Stimulated activated naive CD8-positive, alpha-beta T cell treated with anti-CD3 and anti-CD28 coated beads, Interleukin-15, amount 100 ng/mL, for 72 hours (primary cell): ENCODE measurements around the gene CCDC88B.
A peak's percentile ranks its signal among the peaks of the same experiment; 100 is the strongest.
"Not testable (repeated sequence)": the region's sequence is repeated elsewhere in the genome, so short reads cannot be mapped to it uniquely, and the experiment has no call there.

Source experiments
- ATAC-seq: fragments of 150-1000 bp; cut with Tn5 transposase; 2 replicates; pipeline ENCODE4 v1.10.0; 2021; ENCODE audit warnings: mild to moderate bottlenecking, moderate library complexity
- DNase-seq, 2 donors: peaks; one replicate each; pipeline ENCODE4 v3.0.0; 2021 to 2022
- H3K27ac Mint-ChIP-seq, 2 donors: one replicate each; pipeline ENCODE4 v1.8.0; 2022; ENCODE audit warnings: mild to moderate bottlenecking in 2 of 2, mixed read lengths in 2 of 2, moderate library complexity in 2 of 2
- H3K27me3 Mint-ChIP-seq: one replicate; pipeline ENCODE4 v1.8.0; 2022; ENCODE audit warnings: mixed read lengths
- H3K4me1 Mint-ChIP-seq: one replicate; pipeline ENCODE4 v1.8.0; 2022; ENCODE audit warnings: mild to moderate bottlenecking, mixed read lengths
- H3K4me3 Mint-ChIP-seq, 2 donors: one replicate each; pipeline ENCODE4 v1.8.0; 2022; ENCODE audit warnings: mild to moderate bottlenecking in 2 of 2, mixed read lengths in 2 of 2, moderate library complexity in 1 of 2
- H3K9me3 Mint-ChIP-seq, 2 donors: one replicate each; pipeline ENCODE4 v1.8.0; 2022; ENCODE audit warnings: mixed read lengths in 2 of 2

Gene CCDC88B

DNA sequence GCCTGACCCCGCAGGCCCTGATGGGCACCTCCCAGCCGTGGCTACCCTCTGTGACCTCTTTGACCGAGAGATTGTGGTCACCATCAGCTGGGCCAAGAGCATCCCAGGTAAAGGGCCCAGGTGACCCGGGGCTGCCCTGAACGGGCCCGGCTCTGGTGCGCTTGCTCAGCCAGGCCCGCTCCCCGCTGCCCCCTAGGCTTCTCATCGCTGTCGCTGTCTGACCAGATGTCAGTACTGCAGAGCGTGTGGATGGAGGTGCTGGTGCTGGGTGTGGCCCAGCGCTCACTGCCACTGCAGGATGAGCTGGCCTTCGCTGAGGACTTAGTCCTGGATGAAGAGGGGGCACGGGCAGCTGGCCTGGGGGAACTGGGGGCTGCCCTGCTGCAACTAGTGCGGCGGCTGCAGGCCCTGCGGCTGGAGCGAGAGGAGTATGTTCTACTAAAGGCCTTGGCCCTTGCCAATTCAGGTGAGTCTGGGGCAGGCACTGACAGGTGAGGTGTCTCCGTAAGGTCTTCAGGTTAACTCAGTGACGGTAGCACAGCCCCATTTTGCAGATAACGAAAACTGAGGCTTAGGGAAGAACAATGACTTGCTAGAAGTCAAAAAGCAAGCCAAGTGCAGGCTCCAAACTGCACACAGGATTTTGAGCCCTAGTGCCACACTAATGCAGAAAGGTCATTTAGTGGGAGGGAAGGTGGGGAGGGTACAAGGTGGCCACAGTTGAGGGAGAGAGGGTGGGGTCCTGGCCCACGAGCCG is 25.0 kb upstream of the CCDC88B start:
- Mint-ChIP-seq H3K4me1 (peaks cover 68% of the 10 kb centered on the region), H3K27ac (peak overlapping the region in 1 of 2 donors; percentile 31), H3K9me3 (no peaks in the 10 kb centered on the region), H3K4me3 (no peak overlapping the region), H3K27me3 (no peaks in the 10 kb centered on the region)
- DNase-seq (no peak), ATAC-seq (no peak)

DNA sequence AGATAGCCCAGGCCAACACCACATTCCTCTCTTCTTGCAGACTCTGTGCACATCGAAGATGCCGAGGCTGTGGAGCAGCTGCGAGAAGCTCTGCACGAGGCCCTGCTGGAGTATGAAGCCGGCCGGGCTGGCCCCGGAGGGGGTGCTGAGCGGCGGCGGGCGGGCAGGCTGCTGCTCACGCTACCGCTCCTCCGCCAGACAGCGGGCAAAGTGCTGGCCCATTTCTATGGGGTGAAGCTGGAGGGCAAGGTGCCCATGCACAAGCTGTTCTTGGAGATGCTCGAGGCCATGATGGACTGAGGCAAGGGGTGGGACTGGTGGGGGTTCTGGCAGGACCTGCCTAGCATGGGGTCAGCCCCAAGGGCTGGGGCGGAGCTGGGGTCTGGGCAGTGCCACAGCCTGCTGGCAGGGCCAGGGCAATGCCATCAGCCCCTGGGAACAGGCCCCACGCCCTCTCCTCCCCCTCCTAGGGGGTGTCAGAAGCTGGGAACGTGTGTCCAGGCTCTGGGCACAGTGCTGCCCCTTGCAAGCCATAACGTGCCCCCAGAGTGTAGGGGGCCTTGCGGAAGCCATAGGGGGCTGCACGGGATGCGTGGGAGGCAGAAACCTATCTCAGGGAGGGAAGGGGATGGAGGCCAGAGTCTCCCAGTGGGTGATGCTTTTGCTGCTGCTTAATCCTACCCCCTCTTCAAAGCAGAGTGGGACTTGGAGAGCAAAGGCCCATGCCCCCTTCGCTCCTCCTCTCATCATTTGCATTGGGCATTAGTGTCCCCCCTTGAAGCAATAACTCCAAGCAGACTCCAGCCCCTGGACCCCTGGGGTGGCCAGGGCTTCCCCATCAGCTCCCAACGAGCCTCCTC is 24.1 kb upstream of the CCDC88B start:
- not testable (repeated sequence) for H3K27me3 Mint-ChIP-seq, DNase-seq, H3K9me3 Mint-ChIP-seq, ATAC-seq
- H3K27ac Mint-ChIP-seq, result peak overlapping the region; percentile 100
- peak overlapping the region; percentile 92 to 98 for H3K4me3 Mint-ChIP-seq
- peaks cover 74% of the 10 kb centered on the region for H3K4me1 Mint-ChIP-seq

DNA sequence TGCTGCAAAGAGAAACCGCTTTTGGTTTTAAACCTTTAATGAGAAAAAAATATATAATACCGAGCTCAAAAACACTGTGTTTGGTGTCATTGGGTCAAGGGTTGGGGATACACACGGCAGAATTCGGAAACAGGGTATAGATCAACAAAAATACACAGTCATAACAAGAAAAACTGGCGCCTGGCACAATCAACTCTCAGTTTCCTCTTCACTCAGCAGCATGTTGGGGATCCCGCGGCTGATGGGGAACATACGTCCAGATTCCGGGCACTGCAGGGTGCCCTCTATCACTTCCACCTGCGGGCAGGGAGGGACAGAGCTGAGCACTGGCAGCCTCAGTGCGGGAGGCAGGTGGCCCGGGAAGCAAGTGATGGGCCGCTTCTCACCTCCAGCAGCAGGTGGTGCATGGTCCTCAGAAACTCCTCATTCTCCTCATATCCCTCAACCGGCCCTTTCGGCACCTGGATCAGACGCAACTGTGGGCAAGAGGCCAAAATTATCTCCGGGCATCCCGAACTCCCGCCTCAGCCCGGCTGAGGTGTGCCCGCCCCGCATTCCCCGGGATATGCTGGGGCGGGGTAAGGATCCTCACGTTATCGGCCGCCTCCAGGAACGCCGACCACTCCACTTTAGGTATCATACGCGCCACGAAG is 23.2 kb upstream of the CCDC88B start:
- Mint-ChIP-seq H3K9me3 (no peaks in the 10 kb centered on the region), H3K4me3 (peak overlapping the region; percentile 92 to 98), H3K27ac (peak overlapping the region; percentile 100), H3K4me1 (peaks cover 79% of the 10 kb centered on the region), H3K27me3 (no peaks in the 10 kb centered on the region)
- peak; percentile 1 for ATAC-seq
- peak in 1 of 2 donors; percentile 52 for DNase-seq

DNA sequence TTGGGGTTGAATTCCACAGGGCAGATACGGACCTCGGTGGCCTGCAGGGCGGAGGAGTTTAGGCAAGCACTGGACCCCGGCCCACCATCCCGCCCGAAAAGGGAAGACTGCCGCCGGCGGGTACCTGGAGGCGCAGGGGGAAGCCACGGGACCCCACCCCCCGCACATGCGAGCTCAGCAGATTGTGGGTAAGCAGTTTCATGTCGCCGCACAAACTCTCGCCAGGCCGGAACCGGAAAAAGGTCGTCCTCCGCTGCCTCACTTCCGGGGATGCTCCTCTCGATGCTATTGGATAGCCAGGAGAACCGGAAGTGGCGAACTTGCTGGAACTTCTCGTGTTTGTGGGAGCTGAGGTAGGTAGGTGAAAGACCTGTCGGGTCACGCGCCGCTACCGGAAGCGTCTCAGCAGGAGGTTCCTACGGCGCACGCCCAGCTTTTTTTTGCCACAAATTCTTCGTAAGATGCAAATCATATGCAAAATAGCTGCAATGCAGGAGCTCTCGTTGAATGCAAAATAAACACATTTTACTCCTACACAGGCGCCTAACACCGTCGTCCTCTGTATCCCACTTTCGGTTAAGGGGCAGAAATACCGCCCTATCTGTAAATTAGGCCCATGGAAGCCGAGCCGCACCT is 22.6 kb upstream of the CCDC88B start, which contains the start of gene TRMT112:
TSS of gene TRMT112 (minus strand) at position 235 of the 636 bp plus-strand sequence. CDS start at position 202, 33 bp downstream.
- ATAC-seq (peak; percentile 84), DNase-seq (peak; percentile 92 to 98)
- H3K27me3 Mint-ChIP-seq, result no peaks in the 10 kb centered on the region
- peak within 1 kb of the TSS; percentile 92 to 98 for H3K4me3 Mint-ChIP-seq
- H3K9me3 Mint-ChIP-seq, result no peaks in the 10 kb centered on the region
- peak within 1 kb of the TSS; percentile 100 for H3K27ac Mint-ChIP-seq
- H3K4me1 Mint-ChIP-seq, result peaks cover 79% of the 10 kb centered on the region

DNA sequence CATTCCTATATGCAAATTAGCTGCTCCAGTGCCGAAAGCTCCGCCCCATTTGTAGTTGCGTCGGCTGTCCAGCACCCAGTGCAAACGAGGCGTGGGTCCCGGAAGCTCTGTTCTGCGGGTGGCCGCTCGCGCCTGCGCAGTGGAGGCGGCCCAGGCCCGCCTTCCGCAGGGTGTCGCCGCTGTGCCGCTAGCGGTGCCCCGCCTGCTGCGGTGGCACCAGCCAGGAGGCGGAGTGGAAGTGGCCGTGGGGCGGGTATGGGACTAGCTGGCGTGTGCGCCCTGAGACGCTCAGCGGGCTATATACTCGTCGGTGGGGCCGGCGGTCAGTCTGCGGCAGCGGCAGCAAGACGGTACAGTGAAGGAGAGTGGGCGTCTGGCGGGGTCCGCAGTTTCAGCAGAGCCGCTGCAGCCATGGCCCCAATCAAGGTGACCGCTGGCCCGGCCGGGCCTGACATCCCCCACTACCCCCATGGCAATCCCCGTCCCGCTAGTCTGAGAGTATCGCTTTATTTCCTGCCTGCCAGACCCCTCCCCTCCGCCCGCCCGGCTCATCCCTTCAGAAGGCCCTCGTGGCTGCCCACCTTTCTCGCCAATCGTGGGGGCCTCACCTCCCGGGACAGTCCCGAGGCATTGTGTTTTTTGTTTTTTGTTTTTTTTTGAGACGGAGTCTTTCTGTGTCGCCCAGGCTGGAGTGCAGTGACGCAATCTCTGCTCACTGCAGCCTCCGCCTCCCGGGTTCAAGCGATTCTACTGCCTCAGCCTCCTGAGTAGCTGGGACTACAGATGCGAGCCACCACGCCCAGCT is 21.8 kb upstream of the CCDC88B start, which contains the start of gene PRDX5:
TSS of gene PRDX5 (plus strand) at position 161 of the 805 bp plus-strand sequence. CDS start at position 256, 95 bp downstream.
- peak; percentile 83 for ATAC-seq
- Mint-ChIP-seq H3K4me3 (peak within 1 kb of the TSS; percentile 92 to 98), H3K4me1 (peaks cover 75% of the 10 kb centered on the region), H3K9me3 (no peaks in the 10 kb centered on the region), H3K27ac (peak within 1 kb of the TSS; percentile 100), H3K27me3 (no peaks in the 10 kb centered on the region)
- DNase-seq, result peak; percentile 96 to 98

DNA sequence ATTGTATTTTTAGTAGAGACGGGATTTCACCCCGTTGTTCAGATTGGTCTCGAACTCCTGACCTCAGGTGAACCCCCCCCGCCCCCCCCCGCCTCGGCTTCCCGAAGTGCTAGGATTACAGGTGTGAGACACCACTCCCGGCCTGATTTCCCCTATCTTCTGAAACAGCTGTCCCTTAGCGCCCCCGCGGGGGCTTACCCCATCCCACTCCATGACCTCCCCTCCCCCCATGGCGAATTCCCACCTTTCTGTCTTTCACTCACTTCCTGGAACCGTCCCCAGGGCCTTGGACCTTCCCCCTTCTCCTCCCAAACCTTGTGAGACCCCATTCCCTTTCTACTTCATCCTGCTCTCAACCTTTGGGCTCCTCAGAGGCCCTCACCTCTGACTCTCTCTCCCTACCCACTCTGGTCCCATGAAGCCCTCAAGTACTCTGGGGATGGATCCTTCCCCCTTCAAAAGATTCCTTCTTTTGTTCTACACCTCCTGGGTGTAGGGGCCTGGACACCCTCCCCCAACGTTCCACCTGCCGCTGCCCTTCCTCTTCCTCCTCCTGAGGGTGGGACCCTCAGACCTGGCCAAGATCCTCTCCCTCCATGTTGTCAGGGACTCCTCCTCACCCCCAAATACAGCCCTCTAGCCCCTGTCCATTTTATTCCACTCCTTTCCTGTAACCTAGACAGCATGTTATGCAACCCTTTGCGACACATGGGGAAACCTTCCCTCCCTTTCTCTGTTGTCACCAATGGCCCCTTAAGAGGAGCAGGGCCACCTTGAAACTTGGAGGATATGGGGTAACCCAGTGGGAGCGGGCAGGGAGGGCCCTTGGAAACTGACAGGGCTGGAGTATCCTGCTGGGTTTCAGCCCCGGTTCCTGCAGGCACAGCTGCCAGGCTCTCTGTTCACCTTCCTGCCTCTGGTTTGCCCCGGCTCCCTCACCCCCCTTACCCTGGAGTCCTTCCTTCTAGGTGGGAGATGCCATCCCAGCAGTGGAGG is 20.9 kb upstream of the CCDC88B start:
- Mint-ChIP-seq H3K9me3 (no peaks in the 10 kb centered on the region), H3K4me1 (peaks cover 68% of the 10 kb centered on the region)

DNA sequence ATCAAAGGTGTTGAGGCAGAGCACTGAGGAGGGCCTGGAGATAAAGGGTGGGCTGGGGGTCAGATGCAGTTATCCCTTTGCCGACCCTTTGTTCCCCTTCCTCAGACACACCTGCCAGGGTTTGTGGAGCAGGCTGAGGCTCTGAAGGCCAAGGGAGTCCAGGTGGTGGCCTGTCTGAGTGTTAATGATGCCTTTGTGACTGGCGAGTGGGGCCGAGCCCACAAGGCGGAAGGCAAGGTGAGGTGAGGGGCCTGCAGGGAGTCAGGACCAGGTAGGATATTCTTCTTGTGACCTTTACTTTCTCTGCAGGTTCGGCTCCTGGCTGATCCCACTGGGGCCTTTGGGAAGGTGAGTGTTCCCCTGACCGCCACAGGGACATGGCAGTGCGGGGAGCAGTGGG is 19.4 kb upstream of the CCDC88B start:
- H3K4me3 Mint-ChIP-seq, result no peak overlapping the region
- no peak for ATAC-seq
- H3K27me3 Mint-ChIP-seq, result no peaks in the 10 kb centered on the region
- DNase-seq, result no peak
- no peaks in the 10 kb centered on the region for H3K9me3 Mint-ChIP-seq
- peak overlapping the region in 1 of 2 donors; percentile 79 for H3K27ac Mint-ChIP-seq
- H3K4me1 Mint-ChIP-seq, result peaks cover 57% of the 10 kb centered on the region

More for the DNA sequence above, 20.9 kb upstream of the CCDC88B start:
- no peaks in the 10 kb centered on the region for H3K27me3 Mint-ChIP-seq
- peak overlapping the region; percentile 100 for H3K27ac Mint-ChIP-seq
- ATAC-seq (no peak), DNase-seq (no peak)
- H3K4me3 Mint-ChIP-seq, result peak overlapping the region; percentile 92 to 98

DNA sequence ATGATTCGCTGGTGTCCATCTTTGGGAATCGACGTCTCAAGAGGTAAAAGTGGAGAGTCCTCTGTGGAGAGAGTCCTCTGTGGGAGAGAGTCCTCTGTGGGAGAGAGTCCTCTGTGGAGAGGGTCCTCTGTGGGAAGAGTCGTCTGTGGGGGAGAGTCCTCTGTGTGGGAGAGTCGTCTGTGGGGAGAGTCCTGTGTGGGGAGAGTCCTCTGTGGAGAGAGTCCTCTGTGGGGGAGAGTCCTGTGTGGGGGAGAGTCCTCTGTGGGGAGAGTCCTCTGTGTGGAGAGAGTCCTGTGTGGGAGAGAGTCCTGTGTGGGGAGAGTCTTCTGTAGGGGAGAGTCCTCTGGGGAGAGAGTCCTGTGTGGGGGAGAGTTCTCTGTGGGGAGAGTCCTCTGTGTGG is 19.0 kb upstream of the CCDC88B start:
- no peaks in the 10 kb centered on the region for H3K27me3 Mint-ChIP-seq
- peaks cover 54% of the 10 kb centered on the region for H3K4me1 Mint-ChIP-seq
- peak overlapping the region in 1 of 2 donors; percentile 56 for H3K27ac Mint-ChIP-seq
- no peak for DNase-seq
- no peak for ATAC-seq
- H3K4me3 Mint-ChIP-seq, result no peak overlapping the region
- no peaks in the 10 kb centered on the region for H3K9me3 Mint-ChIP-seq

DNA sequence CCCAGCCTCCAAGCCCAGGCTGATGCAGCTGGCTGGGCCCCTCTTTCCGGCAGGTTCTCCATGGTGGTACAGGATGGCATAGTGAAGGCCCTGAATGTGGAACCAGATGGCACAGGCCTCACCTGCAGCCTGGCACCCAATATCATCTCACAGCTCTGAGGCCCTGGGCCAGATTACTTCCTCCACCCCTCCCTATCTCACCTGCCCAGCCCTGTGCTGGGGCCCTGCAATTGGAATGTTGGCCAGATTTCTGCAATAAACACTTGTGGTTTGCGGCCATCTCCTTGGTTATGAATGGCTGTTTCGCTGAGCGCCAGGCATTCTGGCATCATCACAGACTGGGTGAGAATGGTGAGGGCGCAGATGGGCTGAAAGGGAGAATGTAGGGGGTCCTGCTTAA is 18.5 kb upstream of the CCDC88B start:
- ATAC-seq (no peak), DNase-seq (no peak)
- H3K27me3 Mint-ChIP-seq, result no peaks in the 10 kb centered on the region
- H3K27ac Mint-ChIP-seq, result no peak overlapping the region
- H3K9me3 Mint-ChIP-seq, result no peaks in the 10 kb centered on the region
- peaks cover 49% of the 10 kb centered on the region for H3K4me1 Mint-ChIP-seq
- no peak overlapping the region for H3K4me3 Mint-ChIP-seq

DNA sequence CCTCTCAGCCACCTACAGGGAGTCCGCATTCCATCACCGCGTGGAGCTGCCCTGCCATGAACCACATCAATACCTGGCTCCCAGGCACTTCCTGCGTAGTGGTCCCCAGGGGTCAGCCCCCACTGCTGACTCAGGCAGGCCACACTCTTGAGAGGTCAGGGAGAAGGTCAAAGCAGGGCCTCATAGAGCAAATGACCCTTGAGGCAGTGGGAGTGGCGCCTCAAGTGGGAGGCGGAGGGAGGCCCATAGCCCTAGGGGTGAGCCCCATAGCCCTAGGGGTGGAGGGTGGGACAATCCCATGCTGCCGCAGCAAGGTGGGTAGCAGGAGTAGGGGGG is 17.1 kb upstream of the CCDC88B start:
- DNase-seq (no peak), ATAC-seq (no peak)
- H3K9me3 Mint-ChIP-seq, result no peaks in the 10 kb centered on the region
- H3K4me1 Mint-ChIP-seq, result peaks cover 40% of the 10 kb centered on the region
- no peak overlapping the region for H3K4me3 Mint-ChIP-seq
- peak overlapping the region; percentile 28 to 75 for H3K27ac Mint-ChIP-seq
- H3K27me3 Mint-ChIP-seq, result no peaks in the 10 kb centered on the region

DNA sequence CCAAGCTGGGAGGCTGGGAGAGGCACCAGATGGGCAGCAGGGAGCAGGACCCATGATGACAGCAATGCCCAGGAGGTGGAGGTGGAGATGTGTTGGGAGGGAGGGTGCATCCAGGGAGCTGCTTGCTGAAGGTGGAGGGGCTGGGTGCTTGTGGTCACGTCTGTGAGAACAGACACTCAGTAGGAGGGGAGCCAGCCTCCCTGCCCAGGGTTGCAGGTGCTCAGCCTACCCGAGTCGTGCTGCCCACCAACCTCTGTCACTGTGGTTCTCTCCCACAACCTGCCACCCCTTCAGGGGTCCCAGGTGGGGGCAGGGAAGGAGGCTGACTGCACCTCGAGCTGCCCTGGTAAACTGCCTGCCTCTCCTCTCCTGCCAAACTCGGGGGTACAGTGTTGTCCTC is 16.6 kb upstream of the CCDC88B start:
- Mint-ChIP-seq H3K4me1 (peaks cover 40% of the 10 kb centered on the region), H3K27ac (no peak overlapping the region), H3K4me3 (no peak overlapping the region), H3K9me3 (no peaks in the 10 kb centered on the region), H3K27me3 (no peaks in the 10 kb centered on the region)
- no peak for DNase-seq
- no peak for ATAC-seq

DNA sequence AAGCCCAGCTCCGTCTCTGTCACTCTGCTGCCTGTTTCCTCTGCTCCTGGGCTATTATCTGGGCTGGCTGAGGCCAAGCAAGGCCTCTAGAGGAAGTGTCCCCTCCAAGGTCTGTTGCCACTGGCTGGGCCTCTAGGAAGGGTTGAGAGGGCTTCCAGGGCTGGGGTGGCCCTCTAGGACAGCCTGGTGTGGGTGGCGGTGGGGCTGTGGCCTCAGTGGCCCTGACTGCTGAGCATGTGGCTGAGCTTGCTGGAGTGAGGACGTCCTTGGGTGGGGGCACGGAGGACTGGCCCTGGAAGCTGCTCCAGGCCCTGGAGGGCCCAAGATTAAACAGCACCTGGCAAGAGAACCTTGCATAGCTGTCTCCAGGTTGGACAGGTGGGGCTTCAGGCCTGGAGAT is 16.0 kb upstream of the CCDC88B start:
- not testable (repeated sequence) for ATAC-seq, DNase-seq, H3K27ac Mint-ChIP-seq, H3K4me3 Mint-ChIP-seq, H3K27me3 Mint-ChIP-seq, H3K9me3 Mint-ChIP-seq
- H3K4me1 Mint-ChIP-seq, result peaks cover 36% of the 10 kb centered on the region

DNA sequence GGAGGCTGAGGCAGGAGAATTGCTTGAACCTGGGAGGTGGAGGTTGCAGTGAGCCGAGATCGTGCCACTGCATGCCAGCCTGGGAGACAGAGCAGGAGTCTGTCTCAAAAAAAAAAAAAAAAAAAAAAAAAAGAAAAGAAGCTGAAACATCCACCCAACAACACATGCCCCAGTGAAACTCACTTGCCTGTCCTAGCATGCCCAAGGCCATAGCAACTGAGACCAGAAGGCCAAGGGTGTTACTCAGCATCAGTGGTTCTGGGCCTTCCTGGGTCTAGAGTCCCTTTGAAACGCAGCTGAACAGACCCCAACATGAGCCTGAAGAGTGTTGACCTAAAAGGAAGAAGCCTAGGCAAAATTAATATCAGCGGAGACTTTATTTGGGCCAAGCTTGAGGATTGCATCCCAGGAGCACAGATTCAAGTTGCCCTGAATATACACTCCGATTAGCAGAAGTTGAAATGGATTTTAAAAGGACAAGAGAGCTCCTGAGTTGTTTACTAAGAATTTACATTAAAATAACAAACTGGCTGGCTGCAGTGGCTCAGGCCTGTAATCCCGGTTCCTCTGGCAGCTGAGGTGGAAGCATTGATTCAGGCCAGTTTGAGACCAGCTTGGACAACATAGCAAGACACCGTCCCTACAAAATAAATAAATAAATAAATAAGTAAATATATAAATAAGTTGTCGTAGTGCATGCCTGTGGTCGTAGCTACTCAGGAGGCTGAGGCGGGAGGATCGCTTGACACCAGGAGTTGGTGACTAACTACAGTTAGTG is 15.1 kb upstream of the CCDC88B start:
- Mint-ChIP-seq H3K27ac (peak overlapping the region in 1 of 2 donors; percentile 71), H3K4me3 (no peak overlapping the region), H3K4me1 (peaks cover 27% of the 10 kb centered on the region), H3K9me3 (no peaks in the 10 kb centered on the region), H3K27me3 (no peaks in the 10 kb centered on the region)
- ATAC-seq (no peak), DNase-seq (no peak)
